Activated CD4-positive, CD25-positive, alpha-beta regulatory T cell treated with anti-CD3 and anti-CD28 coated beads, Interleukin-2, amount 50 U/mL, for 16 hours (primary cell): ENCODE results near the gene SLX4IP.

ENCODE experiments used
- DNase-seq: peaks from one replicate; pipeline ENCODE4 v3.0.0-alpha.2; 2020; ENCODE audit warnings: low read depth, low spot score

Gene SLX4IP

GRCh38 chr20:10428008-10428407, 7.1 kb upstream of the SLX4IP start:
- DNase-seq, result no peak

- no peak for DNase-seq
Observed at GRCh38 chr20:10429443-10429981, 5.6 kb upstream of the SLX4IP start.

GRCh38 chr20:10430000-10430466, 5.1 kb upstream of the SLX4IP start:
- no peak for DNase-seq

- no peak for DNase-seq
Observed at GRCh38 chr20:10430704-10431103, 4.4 kb upstream of the SLX4IP start.

- DNase-seq, result no peak
Observed at GRCh38 chr20:10432079-10432478, 3.0 kb upstream of the SLX4IP start.

DNA sequence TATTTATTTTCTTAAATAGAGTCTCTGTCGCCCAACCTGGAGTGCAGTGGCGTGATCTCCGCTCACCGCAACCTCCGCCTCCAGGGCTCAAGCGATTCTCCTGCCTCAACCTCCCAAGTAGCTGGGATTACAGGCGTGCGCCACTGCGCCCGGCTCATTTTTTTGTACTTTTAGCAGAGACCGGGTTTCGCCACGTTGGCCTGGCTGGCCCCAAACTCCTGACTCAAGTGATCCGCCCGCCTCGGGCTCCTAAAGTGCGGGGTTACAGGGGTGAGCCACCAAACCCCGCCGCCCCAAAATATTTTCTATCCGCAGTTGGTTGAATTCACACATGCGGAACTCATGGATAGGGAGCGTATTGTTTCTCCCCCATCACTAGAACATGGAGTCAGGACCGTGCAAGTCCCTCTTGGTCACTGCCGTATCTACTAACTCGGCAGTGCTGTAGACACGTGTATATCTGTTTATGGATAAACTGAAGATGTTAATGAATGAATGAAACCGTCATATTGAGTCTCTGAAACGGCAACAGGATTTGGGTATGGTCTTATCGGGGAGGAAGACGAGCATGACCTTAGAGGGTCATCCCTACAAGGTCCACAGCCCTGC, 2.0 kb upstream of the SLX4IP start:
- DNase-seq, result no peak

DNA sequence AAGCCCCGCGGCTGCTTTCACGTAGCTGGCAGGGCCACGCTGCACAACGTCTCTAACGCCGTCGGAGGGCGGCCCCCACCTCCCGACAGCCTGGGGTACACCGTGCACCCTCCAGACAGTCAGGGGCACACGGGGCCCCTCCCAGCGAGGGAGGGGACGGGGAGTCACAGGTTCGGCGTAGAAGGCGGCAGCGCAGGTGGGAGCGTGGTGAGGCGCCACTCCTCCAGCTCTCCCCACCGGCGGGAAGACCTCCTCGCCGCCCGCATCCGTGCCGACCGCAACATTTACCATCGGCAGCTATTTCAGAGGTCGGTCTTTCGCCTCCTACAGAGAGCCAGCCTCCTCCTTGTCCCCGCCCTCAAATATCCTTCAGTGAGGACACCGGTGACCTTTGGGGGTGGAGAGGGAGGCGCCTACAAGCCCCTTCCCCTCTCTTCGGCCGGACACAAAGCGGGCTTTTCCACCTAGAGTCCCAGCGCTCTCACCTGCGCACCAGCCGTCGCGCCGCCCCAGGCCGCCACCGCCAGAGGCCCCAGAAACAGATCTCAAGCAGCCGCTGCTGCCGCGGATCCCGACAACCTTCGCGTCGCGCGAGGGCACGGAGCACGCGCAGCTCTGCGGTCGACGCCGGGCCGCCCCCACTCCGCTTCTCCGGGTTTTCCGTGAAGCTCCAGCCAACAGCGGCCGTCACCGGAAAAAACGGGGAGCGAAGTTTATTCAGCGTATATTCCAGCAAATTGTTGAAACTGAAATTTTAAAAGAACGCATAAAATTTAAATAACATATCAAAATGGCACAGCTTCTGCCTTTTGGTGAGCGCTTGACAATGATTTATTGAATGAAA, 1.3 kb upstream of the SLX4IP start, which contains the start of gene MKKS:
MKKS (minus strand) TSS at position 600 of the 844 bp plus-strand sequence. CDS start 20,708 bp downstream, outside the sequence.
- peak; percentile 68 for DNase-seq

DNA sequence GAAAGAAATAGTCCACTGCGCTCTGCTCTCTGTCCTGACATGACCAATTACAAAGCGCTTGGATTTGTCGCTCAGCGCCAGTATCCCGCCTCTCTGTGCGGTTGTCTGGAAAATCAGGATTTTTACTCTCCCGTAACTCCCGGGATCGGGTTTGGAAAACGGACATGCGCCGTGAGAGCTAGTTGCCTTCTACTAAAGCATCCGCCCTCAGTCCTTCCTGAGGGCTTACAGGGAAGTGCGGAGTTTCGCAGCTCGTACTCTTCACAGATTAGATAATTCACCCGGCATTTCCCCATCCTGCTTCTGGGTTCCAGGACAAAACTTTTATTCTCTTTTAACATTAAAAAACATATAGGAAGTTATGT, 656 bp upstream of the SLX4IP start:
- DNase-seq, result peak; percentile 61

GRCh38 chr20:10436053-10436699, 1.1 kb downstream of the SLX4IP start:
- DNase-seq, result no peak

DNA sequence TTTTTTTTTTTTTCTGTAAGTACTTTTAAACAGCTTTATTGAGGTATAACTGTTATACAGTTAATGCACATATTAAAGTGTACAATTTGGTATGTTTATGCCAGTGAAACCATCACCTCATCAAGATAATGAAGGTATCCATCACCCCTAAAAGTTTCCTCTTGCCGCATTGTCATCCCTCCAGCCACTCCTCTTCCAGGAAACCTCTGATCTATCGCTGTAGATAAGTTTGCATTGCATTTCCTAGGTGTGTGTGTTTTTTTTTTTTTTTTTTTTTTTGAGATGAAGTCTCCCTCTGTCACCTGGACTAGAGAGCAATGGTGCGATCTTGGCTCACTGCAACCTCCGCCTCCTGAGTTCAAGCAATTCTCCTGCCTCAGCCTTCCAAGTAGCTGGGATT, 3.1 kb downstream of the SLX4IP start:
- DNase-seq, result no peak

DNA sequence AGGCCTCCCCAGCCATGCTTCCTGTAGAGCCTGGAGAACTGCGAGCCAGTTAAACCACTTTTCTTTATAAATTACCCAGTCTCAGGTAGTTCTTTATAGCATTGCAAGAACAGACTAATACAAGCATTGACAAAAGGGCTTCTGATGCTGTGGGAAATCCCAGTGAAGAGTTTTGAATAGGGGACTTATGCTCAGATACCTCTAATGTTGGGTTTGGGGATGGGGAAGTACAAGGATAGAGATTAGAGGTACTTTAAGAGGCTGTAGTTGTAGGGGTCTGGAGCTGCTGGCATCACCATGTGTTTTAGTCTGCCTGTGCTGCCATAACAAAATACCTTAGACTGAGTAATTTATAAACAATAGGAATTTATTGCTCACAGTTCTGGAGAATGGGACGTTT, 8.8 kb downstream of the SLX4IP start:
- DNase-seq, result no peak

DNA sequence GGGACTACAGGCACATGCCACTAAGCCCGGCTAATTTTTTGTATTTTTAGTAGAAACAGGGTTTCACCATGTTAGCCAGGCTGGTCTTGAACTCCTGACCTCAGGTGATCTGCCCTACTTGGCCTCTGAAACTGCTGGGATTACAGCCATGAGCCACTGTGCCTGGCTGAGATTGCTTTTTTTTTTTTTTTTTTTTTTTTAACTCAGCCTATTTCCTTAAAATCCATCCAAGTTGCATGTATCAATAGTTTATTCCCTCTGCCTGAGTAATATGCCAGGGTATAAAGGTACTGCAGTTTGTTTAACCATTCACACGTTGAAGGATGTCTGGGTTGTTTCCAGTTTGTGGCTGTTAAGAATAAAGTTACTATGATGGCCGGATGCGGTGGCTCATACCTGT, 10.7 kb downstream of the SLX4IP start:
- DNase-seq, result no peak

GRCh38 chr20:10447028-10447427, 11.9 kb downstream of the SLX4IP start:
- peak; percentile 32 for DNase-seq

GRCh38 chr20:10448270-10449156, 13.4 kb downstream of the SLX4IP start:
- DNase-seq, result no peak

DNA sequence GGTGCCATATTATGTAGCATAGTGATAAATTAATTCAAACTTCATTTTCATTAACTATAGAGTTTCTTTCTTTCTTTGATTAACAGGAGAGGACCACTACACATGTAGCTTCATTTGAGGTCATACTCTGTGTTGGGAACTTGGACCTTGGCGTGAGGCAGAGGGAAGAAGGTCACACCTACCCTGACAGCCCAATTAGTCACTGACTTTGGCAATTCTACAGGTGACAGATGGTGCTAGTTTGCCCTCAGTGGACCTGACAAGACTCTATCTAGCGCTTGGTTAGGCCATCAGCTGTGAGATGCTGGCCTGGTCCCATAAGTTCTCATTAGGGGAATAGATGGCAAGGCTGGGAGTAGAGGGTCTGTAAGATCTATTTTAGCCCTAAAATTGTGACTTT, 14.2 kb downstream of the SLX4IP start:
- DNase-seq, result no peak

DNA sequence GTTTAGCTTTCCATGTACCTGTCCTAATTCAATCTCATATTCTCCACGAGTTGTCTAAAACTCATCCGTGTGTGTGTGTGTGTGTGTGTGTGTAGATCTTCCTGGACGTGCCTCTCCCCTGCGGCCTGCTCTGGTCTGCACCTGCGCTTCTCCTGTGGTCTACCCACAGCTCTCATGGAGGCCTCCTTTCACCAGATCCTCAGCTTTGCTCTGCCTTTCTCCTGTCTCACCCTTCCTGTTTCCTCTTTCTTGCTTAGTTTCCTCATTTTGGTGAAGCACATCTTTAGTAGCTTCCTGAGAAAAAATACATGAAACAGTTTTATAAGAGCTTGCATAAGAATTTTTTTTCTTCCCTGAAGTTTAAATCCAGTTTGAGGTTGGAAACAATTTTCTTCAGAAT, 18.1 kb downstream of the SLX4IP start:
- no peak for DNase-seq

DNA sequence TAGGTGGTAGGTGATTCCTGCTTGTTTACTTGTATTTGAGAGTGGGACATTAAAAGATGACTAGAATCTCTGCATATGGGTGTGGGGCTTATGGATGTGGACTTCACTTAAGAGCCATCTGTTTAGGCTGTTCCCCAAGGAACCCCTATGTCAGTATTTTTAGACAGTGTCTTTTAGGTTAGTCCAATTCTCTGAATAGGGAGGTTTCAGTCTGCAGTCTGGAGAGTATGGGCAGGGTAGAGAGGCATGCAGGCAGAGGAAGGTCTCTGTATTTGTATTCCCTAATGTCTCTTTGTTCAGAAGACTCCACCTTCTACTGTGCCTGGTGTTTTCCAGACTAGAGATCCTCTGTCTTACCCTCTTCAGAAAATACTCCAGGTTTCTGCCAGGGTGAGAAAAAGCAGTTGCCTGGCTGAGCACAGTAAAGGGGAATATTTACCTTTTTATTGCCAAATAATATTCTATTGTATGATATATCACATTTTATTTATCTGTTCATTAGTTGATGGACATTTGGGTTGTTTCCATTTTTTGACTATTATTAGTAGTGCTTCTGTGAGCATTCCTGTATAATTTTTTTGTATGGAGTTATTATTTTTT, 19.1 kb downstream of the SLX4IP start:
- DNase-seq, result no peak

GRCh38 chr20:10461495-10461894, 26.4 kb downstream of the SLX4IP start:
- DNase-seq, result no peak

DNA sequence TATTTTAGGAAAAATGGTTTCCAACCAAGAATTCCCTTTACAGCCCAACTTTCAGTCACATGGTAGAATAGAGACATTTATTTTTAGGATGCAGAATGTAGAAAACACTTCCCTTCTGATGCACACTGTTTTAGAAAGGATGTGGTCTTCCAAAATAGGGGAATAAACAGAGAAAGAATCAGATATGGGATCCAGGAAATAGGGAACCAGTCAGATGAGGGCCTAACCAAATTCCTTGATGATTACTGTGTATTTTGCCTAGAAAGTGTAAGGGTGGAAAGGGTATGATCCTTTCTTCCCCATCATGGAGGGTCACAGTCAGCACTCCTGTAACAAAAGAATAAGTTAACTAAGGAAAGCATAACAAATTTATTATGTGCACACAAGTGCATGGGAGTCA, 27.4 kb downstream of the SLX4IP start:
- DNase-seq, result no peak

DNA sequence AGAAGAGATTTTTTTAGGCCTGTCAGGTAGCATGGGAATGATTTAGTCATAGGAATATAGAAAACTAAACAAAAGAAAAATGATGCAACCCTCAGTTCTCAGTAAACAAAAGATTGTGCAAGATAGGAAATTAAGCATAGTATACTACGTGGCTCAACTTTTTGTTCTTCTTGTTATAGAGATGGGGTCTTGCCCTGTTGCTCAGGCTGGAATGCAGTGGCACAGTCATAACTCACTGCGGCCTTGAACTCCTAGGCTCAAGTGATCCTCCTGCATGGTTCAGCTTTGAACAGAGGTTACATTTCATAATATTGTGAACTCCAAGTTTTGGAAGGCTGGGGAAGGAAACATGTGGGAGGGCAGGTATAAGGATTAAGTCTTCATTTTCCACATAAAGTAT, 28.5 kb downstream of the SLX4IP start:
- DNase-seq, result no peak

- no peak for DNase-seq
Observed at GRCh38 chr20:10465135-10465534, 30.0 kb downstream of the SLX4IP start.
